ENCODE measurements around the gene S100A4.

The S100A4 gene

DNA sequence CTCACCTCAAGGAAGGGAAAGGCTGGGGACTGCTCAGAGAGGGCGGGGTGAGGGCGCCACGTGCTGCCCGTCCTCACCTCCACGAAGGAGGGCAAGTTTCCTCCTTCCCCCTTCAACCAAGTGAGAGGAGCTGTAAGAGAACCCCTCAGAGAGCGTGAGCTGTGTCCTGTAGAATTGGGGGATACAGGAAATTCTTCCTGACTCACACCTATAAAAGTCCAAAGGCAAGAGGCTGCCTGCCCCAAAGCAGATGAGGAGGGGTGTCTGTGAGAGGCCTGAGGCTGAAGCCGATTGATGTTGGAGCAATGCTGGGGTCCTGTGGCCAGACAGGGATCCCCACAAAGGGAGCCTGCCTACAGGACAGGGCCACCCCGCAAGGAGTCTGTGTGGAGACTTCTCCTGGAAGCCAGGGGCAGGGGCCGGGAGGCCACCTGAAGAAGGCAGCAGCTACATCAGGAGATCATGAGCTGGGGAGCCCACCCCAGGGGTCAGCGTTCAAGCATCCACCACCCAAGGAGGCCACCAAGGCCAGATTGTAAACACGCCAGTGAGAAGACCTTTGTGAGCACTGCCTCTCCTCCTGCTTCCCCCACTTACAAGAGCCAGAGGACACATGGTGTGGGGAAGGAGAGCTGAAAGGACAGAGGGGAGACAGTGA lies 37.6 kb downstream of the S100A4 start:
- TF ChIP-seq CTCF (IDR thresholded peaks at IDR 0.05; ENCODE audit: extremely low read depth, insufficient read depth, missing control alignments), result no peak
- no peak for DNase-seq (ENCODE audit: low spot score)
- in situ Hi-C loops (cut with MboI; ENCODE audit: low pct_unique_long_range_greater_than_20kb, low sequenced_read_pairs, unreplicated experiment), result loop anchor here (25.0 kb wide), 1 partner anchor 479 kb away; the partner anchor contains the start of genes JTB, RAB13 and RPS27

DNA sequence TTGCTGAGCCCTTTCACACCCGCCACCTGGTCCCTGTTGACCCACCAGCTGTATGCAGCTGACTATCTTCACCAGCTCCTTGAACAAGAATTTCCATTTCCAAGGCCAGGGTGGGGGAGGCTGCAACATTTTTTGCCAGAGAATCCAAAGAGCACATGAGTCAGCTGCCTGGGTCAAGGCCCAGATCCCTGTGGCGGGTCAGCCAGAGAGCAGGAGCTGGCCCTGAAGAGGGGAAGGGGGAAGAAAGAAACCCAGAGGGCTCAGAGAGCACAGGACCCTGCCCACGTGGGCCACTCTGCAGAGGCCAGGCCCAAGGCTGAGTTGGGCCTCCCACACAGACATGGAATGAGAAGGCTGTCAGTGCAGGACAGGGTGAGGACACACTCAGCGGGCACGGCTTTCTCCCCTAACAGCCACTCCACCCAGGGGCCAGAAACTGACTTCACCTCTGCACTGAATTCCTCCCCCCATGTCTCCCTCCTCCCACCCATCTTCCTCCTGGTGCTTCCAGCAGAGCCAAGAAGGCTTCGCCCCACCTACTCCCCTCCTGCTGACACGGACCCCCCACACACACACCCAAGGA lies 38.7 kb downstream of the S100A4 start:
- in situ Hi-C loops (cut with MboI; ENCODE audit: low pct_unique_long_range_greater_than_20kb, low sequenced_read_pairs, unreplicated experiment), result loop anchor here (25.0 kb wide), 1 partner anchor 480 kb away; the partner anchor contains the start of genes JTB, RAB13 and RPS27
- DNase-seq (ENCODE audit: low spot score), result no peak
- TF ChIP-seq CTCF (IDR thresholded peaks at IDR 0.05; ENCODE audit: extremely low read depth, insufficient read depth, missing control alignments), result no peak

DNA sequence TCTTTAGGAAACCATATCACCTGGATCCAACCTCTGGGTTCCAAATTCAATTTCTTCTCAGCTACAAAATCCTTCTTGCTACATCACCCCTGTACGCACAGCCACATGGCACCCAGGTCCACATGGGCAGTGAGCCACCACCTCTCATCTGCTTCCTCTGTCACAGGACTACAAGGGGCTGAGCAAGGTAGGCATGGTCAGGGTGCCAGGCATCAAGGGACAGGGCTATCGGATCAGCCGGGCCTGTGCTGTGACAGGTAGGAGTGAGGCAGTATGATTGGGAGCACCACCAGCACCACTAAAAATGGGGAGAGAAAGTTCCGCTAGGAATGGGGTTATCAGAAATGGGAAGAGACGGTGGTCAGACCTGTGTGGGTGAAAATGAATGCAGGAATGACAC lies 39.2 kb downstream of the S100A4 start:
- DNase-seq (ENCODE audit: low spot score), result no peak
- TF ChIP-seq CTCF (IDR thresholded peaks at IDR 0.05; ENCODE audit: extremely low read depth, insufficient read depth, missing control alignments), result no peak
- in situ Hi-C loops (cut with MboI; ENCODE audit: low pct_unique_long_range_greater_than_20kb, low sequenced_read_pairs, unreplicated experiment), result loop anchor here (25.0 kb wide), 1 partner anchor 481 kb away; the partner anchor contains the start of genes JTB, RAB13 and RPS27

DNA sequence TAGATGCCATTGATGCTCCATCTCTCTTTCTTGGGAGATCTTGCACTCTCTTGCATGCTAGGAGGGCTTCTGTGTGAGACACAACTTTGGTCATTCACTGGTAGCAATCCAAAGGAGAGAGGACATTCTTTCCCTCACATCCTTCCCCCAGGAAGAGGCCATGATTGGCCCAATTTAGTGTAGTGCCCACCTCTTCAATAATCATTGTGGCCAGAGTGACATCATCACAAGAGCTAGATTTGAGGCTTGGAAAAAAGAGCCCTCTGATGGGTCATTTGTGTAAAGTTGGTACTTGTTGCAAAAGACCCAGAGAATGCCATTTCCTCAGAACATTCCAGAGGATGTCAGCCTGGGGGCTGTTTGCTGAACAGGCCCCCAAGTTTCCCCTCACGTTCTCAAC lies 40.0 kb downstream of the S100A4 start:
- in situ Hi-C loops (cut with MboI; ENCODE audit: low pct_unique_long_range_greater_than_20kb, low sequenced_read_pairs, unreplicated experiment), result loop anchor here (25.0 kb wide), 1 partner anchor 482 kb away; the partner anchor contains the start of genes JTB, RAB13 and RPS27
- DNase-seq (ENCODE audit: low spot score), result no peak
- TF ChIP-seq CTCF (IDR thresholded peaks at IDR 0.05; ENCODE audit: extremely low read depth, insufficient read depth, missing control alignments), result no peak

- in situ Hi-C loops (cut with MboI; ENCODE audit: low pct_unique_long_range_greater_than_20kb, low sequenced_read_pairs, unreplicated experiment), result loop anchor here (25.0 kb wide), 1 partner anchor 484 kb away; the partner anchor contains the start of genes JTB, RAB13 and RPS27
- TF ChIP-seq CTCF (IDR thresholded peaks at IDR 0.05; ENCODE audit: extremely low read depth, insufficient read depth, missing control alignments), result no peak
- no peak for DNase-seq (ENCODE audit: low spot score)
Measured at GRCh38 chr1:153503766-153504165, 41.8 kb downstream of the S100A4 start.

DNA sequence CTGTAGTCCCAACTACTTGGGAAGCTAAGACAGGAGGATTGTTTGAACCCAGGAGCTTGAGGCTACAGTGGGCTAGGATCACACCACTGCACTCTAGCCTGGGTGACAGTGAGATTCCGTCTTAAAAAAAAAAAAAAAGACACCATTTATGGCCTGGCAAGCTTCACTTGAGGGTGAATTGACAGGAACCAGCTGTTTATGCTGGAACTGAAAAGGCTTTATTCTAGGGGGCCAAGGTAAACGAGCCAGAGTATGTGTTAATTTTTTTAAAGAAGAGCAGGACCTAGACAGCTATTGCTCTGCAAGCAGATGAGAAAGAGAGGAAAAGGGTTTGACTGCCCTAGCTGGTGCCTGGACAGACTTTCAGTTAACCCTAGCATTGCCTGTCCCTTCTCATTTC lies 46.9 kb downstream of the S100A4 start:
- no peak for DNase-seq (ENCODE audit: low spot score)
- no peak for TF ChIP-seq CTCF (IDR thresholded peaks at IDR 0.05; ENCODE audit: extremely low read depth, insufficient read depth, missing control alignments)
- in situ Hi-C loops (cut with MboI; ENCODE audit: low pct_unique_long_range_greater_than_20kb, low sequenced_read_pairs, unreplicated experiment), result no loop called here

Measured in GM13977 (cell line).